Effector CD8-positive, alpha-beta T cell (primary cell): ENCODE results near the gene DHFR2.
"Not testable (repeated sequence)": the region's sequence is repeated elsewhere in the genome, so short reads cannot be mapped to it uniquely, and the experiment has no call there.

Experiments
- DNase-seq: peaks from one replicate; lab custom pipeline; 2025; lab: John Stamatoyannopoulos, UW
- total RNA-seq, 4 experiments: gene quantifications; one replicate each; lab custom pipeline; 2026; lab: John Stamatoyannopoulos, UW

DHFR2 gene
- 15.8 to 24.8 (median 16.5) reads per million in 4 experiments for total RNA-seq

GRCh38 chr3:94062513-94063404 lies at the start of gene DHFR2, which contains the start of gene NSUN3:
Gene DHFR2 (minus strand): TSS chr3:94062916. CDS start chr3:94061511, 1,405 bp downstream.
Gene NSUN3 (plus strand): TSS chr3:94063061. CDS start chr3:94063127, 66 bp downstream.
- peak; percentile 75 for DNase-seq

- DNase-seq, result no peak
Observed at GRCh38 chr3:94110854-94111253, 48.1 kb upstream of the DHFR2 start.

GRCh38 chr3:94110232-94110631 lies 47.5 kb upstream of the DHFR2 start:
- not testable (repeated sequence) for DNase-seq

- no peak for DNase-seq
Observed at GRCh38 chr3:94106268-94106667, 43.6 kb upstream of the DHFR2 start.

GRCh38 chr3:94101860-94102259 lies 39.1 kb upstream of the DHFR2 start:
- no peak for DNase-seq

- DNase-seq, result no peak
Observed at GRCh38 chr3:94099311-94099710, 36.6 kb upstream of the DHFR2 start.

GRCh38 chr3:94098452-94098851 lies 35.7 kb upstream of the DHFR2 start:
- DNase-seq, result no peak

- DNase-seq, result no peak
Observed at GRCh38 chr3:94095111-94095510, 32.4 kb upstream of the DHFR2 start.

- no peak for DNase-seq
Observed at GRCh38 chr3:94093151-94093550, 30.4 kb upstream of the DHFR2 start.

GRCh38 chr3:94092086-94092485 lies 29.4 kb upstream of the DHFR2 start:
- DNase-seq, result no peak

GRCh38 chr3:94089126-94089525 lies 26.4 kb upstream of the DHFR2 start:
- no peak for DNase-seq

GRCh38 chr3:94083261-94083660 lies 20.5 kb upstream of the DHFR2 start:
- DNase-seq, result no peak

GRCh38 chr3:94082391-94082937 lies 19.7 kb upstream of the DHFR2 start:
- no peak for DNase-seq

- no peak for DNase-seq
Observed at GRCh38 chr3:94081884-94082283, 19.2 kb upstream of the DHFR2 start.

GRCh38 chr3:94080552-94080951 lies 17.8 kb upstream of the DHFR2 start:
- DNase-seq, result not testable (repeated sequence)

GRCh38 chr3:94076055-94076454 lies 13.3 kb upstream of the DHFR2 start:
- no peak for DNase-seq

GRCh38 chr3:94071713-94072284 lies 9.1 kb upstream of the DHFR2 start:
- DNase-seq, result no peak

- DNase-seq, result no peak
Observed at GRCh38 chr3:94070341-94070911, 7.7 kb upstream of the DHFR2 start.

GRCh38 chr3:94069194-94069813 lies 6.6 kb upstream of the DHFR2 start:
- DNase-seq, result no peak

GRCh38 chr3:94066506-94067500 lies 4.1 kb upstream of the DHFR2 start:
- DNase-seq, result no peak
